ENCODE data around the gene BMP10.

The BMP10 gene

GRCh38 chr2:68871159-68871764 lies at the start of gene BMP10:
Gene BMP10 (minus strand): TSS chr2:68871397. CDS start chr2:68871358, 39 bp downstream.
- no peak for TF ChIP-seq CTCF (IDR thresholded peaks at IDR 0.05)

GRCh38 chr2:68920481-68921170 lies 49.4 kb upstream of the BMP10 start:
- TF ChIP-seq CTCF (IDR thresholded peaks at IDR 0.05), result no peak

GRCh38 chr2:68918497-68918896 lies 47.3 kb upstream of the BMP10 start:
- TF ChIP-seq CTCF (IDR thresholded peaks at IDR 0.05), result no peak

GRCh38 chr2:68917034-68917718 lies 46.0 kb upstream of the BMP10 start:
- TF ChIP-seq CTCF (IDR thresholded peaks at IDR 0.05), result no peak

GRCh38 chr2:68916226-68916625 lies 45.0 kb upstream of the BMP10 start:
- TF ChIP-seq CTCF (IDR thresholded peaks at IDR 0.05), result no peak

- TF ChIP-seq CTCF (IDR thresholded peaks at IDR 0.05), result no peak
Measured at GRCh38 chr2:68915393-68915792, 44.2 kb upstream of the BMP10 start.

GRCh38 chr2:68913359-68913758 lies 42.2 kb upstream of the BMP10 start:
- TF ChIP-seq CTCF (IDR thresholded peaks at IDR 0.05), result no peak
